Vagina (tissue), 2 donors: ENCODE data around the gene THOC7. TPM values are rescaled to one million over a fixed set of nuclear protein-coding genes. Genes with fewer than 3 reads are reported as not detected.

ENCODE experiments used
- DNase-seq, 2 donors: peaks; one replicate each; pipeline ENCODE4 v3.0.0-alpha.2; 2017; ENCODE audit errors: extremely low spot score in 2 of 2
- H3K27ac ChIP-seq: fragments of 200-600 bp; sonication (generic); one replicate; pipeline ENCODE4 v1.5.1; 2019
- H3K27me3 ChIP-seq: fragments of 200-600 bp; sonication (generic); one replicate; pipeline ENCODE4 v1.5.1; 2019
- H3K36me3 ChIP-seq, 2 donors: fragments of 200-600 bp; sonication (generic); one replicate each; pipeline ENCODE4 v1.5.1; 2017 to 2019
- H3K4me1 ChIP-seq: fragments of 200-600 bp; sonication (generic); one replicate; pipeline ENCODE4 v1.5.1; 2019
- H3K4me3 ChIP-seq, 2 donors: fragments of 200-600 bp; sonication (generic); 1 replicate in 1 of 2; 2 replicates in 1 of 2; pipeline ENCODE4 v1.5.1; 2016 to 2019
- H3K9me3 ChIP-seq: fragments of 200-600 bp; sonication (generic); one replicate; pipeline ENCODE4 v1.5.1; 2019
- CTCF ChIP-seq, 3 experiments: fragments of 450-650 bp in 2 of 3; fragments of 200-600 bp in 1 of 3; sonication (generic) in 1 of 3; IDR thresholded peaks; one replicate each; pipeline ENCODE4 v1.5.1; 2017 to 2019; ENCODE audit warnings: antibody characterized with exemption in 3 of 3, mild to moderate bottlenecking in 2 of 3, moderate library complexity in 2 of 3
- POLR2A ChIP-seq, 2 donors: fragments of 450-650 bp; IDR thresholded peaks; one replicate each; pipeline ENCODE4 v1.6.1; 2017; ENCODE audit warnings: antibody characterized with exemption in 2 of 2, mild to moderate bottlenecking in 2 of 2, moderate library complexity in 2 of 2
- POLR2AphosphoS5 ChIP-seq, 2 donors: sonication (generic); formaldehyde crosslinking; IDR thresholded peaks; one replicate each; pipeline ENCODE4 v1.9.0; 2017; ENCODE audit warnings: antibody characterized with exemption in 2 of 2, mild to moderate bottlenecking in 2 of 2, low read depth in 1 of 2; ENCODE audit not compliant: insufficient read depth in 1 of 2
- intact Hi-C: fragments of 100-400 bp; cut with DNase I; formaldehyde crosslinking; loops from one replicate; pipeline ENCODE4 v1.15.1; 2023
- total RNA-seq: library from RNA; depleted of rRNA; stranded (reverse); fragments of >200 nt; gene quantifications from one replicate; pipeline ENCODE4 v1.2.3, GENCODE V29; 2016

Gene THOC7
- total RNA-seq, 1 donor from 2014 or later: 54.8 TPM

DNA sequence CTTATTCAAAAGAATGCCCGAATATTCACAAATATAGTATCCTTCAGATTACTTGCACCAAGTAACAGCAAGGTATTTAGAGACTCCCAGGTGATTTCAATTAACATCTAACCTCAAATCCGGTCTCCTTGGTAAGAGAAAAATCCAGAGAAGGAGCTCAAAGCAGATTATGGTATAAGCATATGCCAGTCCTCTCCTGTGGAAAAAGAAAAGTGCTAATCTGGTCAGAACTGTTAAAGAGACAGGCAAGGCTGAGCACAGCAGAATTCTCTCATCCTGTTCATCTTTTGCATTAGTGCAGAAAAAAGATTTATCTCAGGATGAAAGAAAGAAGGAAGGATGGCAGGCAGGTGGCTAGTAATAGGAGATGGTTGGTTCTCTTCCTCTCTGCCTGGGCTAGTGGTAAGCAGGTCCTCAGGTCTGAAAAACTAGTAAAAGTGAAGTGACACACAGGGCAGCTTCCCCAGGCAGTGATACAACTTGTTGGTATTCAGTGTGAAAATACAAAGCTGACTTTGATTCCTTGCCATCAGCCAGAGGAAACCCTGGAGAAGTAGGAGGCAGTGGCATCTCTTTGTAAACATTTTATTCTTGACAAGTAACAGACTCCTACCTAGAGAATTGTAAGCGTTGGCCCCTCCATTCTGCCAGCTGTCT, 14.3 kb upstream of the THOC7 start:
- H3K27ac ChIP-seq: no peak overlapping the region
- TF ChIP-seq POLR2A (IDR thresholded peaks at IDR 0.05) (no peak), POLR2AphosphoS5 (IDR thresholded peaks at IDR 0.05; ENCODE audit: insufficient read depth in 1 of 2, low read depth in 1 of 2) (no peak), CTCF (IDR thresholded peaks at IDR 0.05) (no peak)
- intact Hi-C loops: no loop called here
- no peaks in the 10 kb centered on the region for H3K36me3 ChIP-seq
- peaks cover 40% of the 10 kb centered on the region for H3K4me1 ChIP-seq
- H3K4me3 ChIP-seq: no peak overlapping the region
- no peaks in the 10 kb centered on the region for H3K27me3 ChIP-seq
- DNase-seq: no peak
- no peaks in the 10 kb centered on the region for H3K9me3 ChIP-seq

GRCh38 chr3:63876260-63876659, 12.7 kb upstream of the THOC7 start:
- H3K4me3 ChIP-seq: no peak overlapping the region
- no peaks in the 10 kb centered on the region for H3K27me3 ChIP-seq
- peaks cover 44% of the 10 kb centered on the region for H3K4me1 ChIP-seq
- H3K27ac ChIP-seq: no peak overlapping the region
- intact Hi-C loops: no loop called here
- DNase-seq: no peak
- no peak for TF ChIP-seq CTCF (IDR thresholded peaks at IDR 0.05)
- no peak for TF ChIP-seq POLR2A (IDR thresholded peaks at IDR 0.05)
- TF ChIP-seq POLR2AphosphoS5 (IDR thresholded peaks at IDR 0.05; ENCODE audit: insufficient read depth in 1 of 2, low read depth in 1 of 2): no peak
- H3K9me3 ChIP-seq: no peaks in the 10 kb centered on the region
- H3K36me3 ChIP-seq: no peaks in the 10 kb centered on the region

- no peak overlapping the region for H3K27ac ChIP-seq
- intact Hi-C loops: no loop called here
- no peaks in the 10 kb centered on the region for H3K36me3 ChIP-seq
- H3K4me1 ChIP-seq: peaks cover 45% of the 10 kb centered on the region
- H3K9me3 ChIP-seq: no peaks in the 10 kb centered on the region
- no peaks in the 10 kb centered on the region for H3K27me3 ChIP-seq
- TF ChIP-seq POLR2AphosphoS5 (IDR thresholded peaks at IDR 0.05; ENCODE audit: insufficient read depth in 1 of 2, low read depth in 1 of 2) (no peak), CTCF (IDR thresholded peaks at IDR 0.05) (no peak), POLR2A (IDR thresholded peaks at IDR 0.05) (no peak)
- no peak for DNase-seq
- no peak overlapping the region for H3K4me3 ChIP-seq
Observed at GRCh38 chr3:63875510-63875909, 11.9 kb upstream of the THOC7 start.

- H3K36me3 ChIP-seq: no peaks in the 10 kb centered on the region
- TF ChIP-seq POLR2AphosphoS5 (IDR thresholded peaks at IDR 0.05; ENCODE audit: insufficient read depth in 1 of 2, low read depth in 1 of 2) (no peak), POLR2A (IDR thresholded peaks at IDR 0.05) (no peak), CTCF (IDR thresholded peaks at IDR 0.05) (no peak)
- H3K4me1 ChIP-seq: peaks cover 53% of the 10 kb centered on the region
Observed at GRCh38 chr3:63874769-63875168, 11.2 kb upstream of the THOC7 start.

GRCh38 chr3:63872135-63872924, 8.7 kb upstream of the THOC7 start:
- no peak for TF ChIP-seq CTCF (IDR thresholded peaks at IDR 0.05)
- TF ChIP-seq POLR2A (IDR thresholded peaks at IDR 0.05): no peak
- no peak for TF ChIP-seq POLR2AphosphoS5 (IDR thresholded peaks at IDR 0.05; ENCODE audit: insufficient read depth in 1 of 2, low read depth in 1 of 2)
- no peaks in the 10 kb centered on the region for H3K27me3 ChIP-seq
- intact Hi-C loops: no loop called here
- H3K4me1 ChIP-seq: peaks cover 39% of the 10 kb centered on the region
- no peak overlapping the region for H3K4me3 ChIP-seq
- H3K27ac ChIP-seq: no peak overlapping the region
- H3K9me3 ChIP-seq: no peaks in the 10 kb centered on the region
- H3K36me3 ChIP-seq: no peaks in the 10 kb centered on the region
- DNase-seq: no peak

More at GRCh38 chr3:63874769-63875168, 11.2 kb upstream of the THOC7 start:
- no peaks in the 10 kb centered on the region for H3K9me3 ChIP-seq
- H3K27ac ChIP-seq: no peak overlapping the region
- H3K27me3 ChIP-seq: no peaks in the 10 kb centered on the region
- intact Hi-C loops: no loop called here
- DNase-seq: no peak
- H3K4me3 ChIP-seq: no peak overlapping the region
